HepG2 (cell line): ENCODE data around the gene ACP2. TPM values are rescaled to one million over a fixed set of nuclear protein-coding genes. Genes with fewer than 3 reads are reported as not detected.

Experiments used
- ARNT ChIP-seq: fragments of 450-650 bp; IDR thresholded peaks from 2 replicates; pipeline ENCODE4 v1.6.1; 2017
- HNF1B ChIP-seq: sonication (generic); formaldehyde crosslinking; IDR thresholded peaks from 2 replicates; pipeline ENCODE4 v1.5.1; 2020; ENCODE audit warnings: mild to moderate bottlenecking, moderate library complexity, missing genetic modification reagents
- IRF9 ChIP-seq: sonication (generic); formaldehyde crosslinking; IDR thresholded peaks from 2 replicates; pipeline ENCODE4 v1.8.0; 2022; ENCODE audit warnings: missing genetic modification reagents, mild to moderate bottlenecking, borderline replicate concordance
- PCBP1 ChIP-seq: fragments of 200-400 bp; formaldehyde crosslinking; IDR thresholded peaks from 2 replicates; pipeline ENCODE4 v1.6.1; 2017; ENCODE audit warnings: mild to moderate bottlenecking, low read depth, low read length, borderline replicate concordance
- SKIL ChIP-seq: sonication (generic); formaldehyde crosslinking; IDR thresholded peaks from 2 replicates; pipeline ENCODE4 v1.8.0; 2022; ENCODE audit warnings: missing genetic modification reagents, mild to moderate bottlenecking, moderate library complexity, borderline replicate concordance
- ZBTB8A ChIP-seq: sonication (generic); formaldehyde crosslinking; IDR thresholded peaks from 2 replicates; pipeline ENCODE4 v1.4.0; 2020; ENCODE audit warnings: mild to moderate bottlenecking, low read depth, missing genetic modification reagents, borderline replicate concordance
- ZNF121 ChIP-seq: sonication (generic); formaldehyde crosslinking; IDR thresholded peaks from 2 replicates; pipeline ENCODE4 v1.5.0; 2020; ENCODE audit warnings: mild to moderate bottlenecking, missing genetic modification reagents
- ZNF720 ChIP-seq: sonication (generic); formaldehyde crosslinking; IDR thresholded peaks from 2 replicates; pipeline ENCODE4 v1.4.0; 2020; ENCODE audit warnings: missing genetic modification reagents
- ZSCAN5A ChIP-seq: sonication (generic); formaldehyde crosslinking; IDR thresholded peaks from 2 replicates; pipeline ENCODE4 v1.8.0; 2022; ENCODE audit warnings: mild to moderate bottlenecking, missing genetic modification reagents, borderline replicate concordance
- polyA plus RNA-seq, 8 experiments: library from polyadenylated mRNA; depleted of rRNA in 3 of 8; stranded (reverse) in 7 of 8; unstranded in 1 of 8; fragments of >200 nt; fragmentation: Illumina TruSeq in 4 of 8; extraction: Trizol in 4 of 8; gene quantifications; 2 replicates each; pipeline versions ENCODE4 v1.2.1 to v1.2.3, GENCODE V29; 2011 to 2016; ENCODE audit warnings: low read depth in 4 of 8, missing spikeins in 1 of 8, mixed read lengths in 1 of 8; ENCODE audit not compliant: insufficient read depth in 1 of 8
- total RNA-seq, 5 experiments: library from RNA; depleted of rRNA; stranded (reverse); fragments of >200 nt; fragmentation: Illumina TruSeq; extraction: Trizol; gene quantifications; 2 replicates each; pipeline ENCODE4 v1.2.3, GENCODE V29; 2016; ENCODE audit warnings: low read depth in 1 of 5

ACP2 gene
- total and polyA plus RNA-seq, 2 of the 13 experiments (the other 11 are each of a cell fraction or from before 2014, with no cell fraction given) = 17.7 to 20.2 TPM

GRCh38 chr11:47253660-47254059, 5.0 kb upstream of the ACP2 start (continued):
- TF ChIP-seq ZSCAN5A (CRISPR knock-in tag) (no peak), ZNF720 (CRISPR knock-in tag) (no peak), ZBTB8A (CRISPR knock-in tag) (no peak), IRF9 (no peak), SKIL (no peak), ZNF121 (CRISPR knock-in tag) (no peak), HNF1B (peak; percentile 44; the same call in 1 of the 2 replicates), ARNT (no peak), PCBP1 (no peak)
